ENCODE measurements around the gene LCP2.

Gene LCP2

GRCh38 chr5:170338291-170338690, 40.7 kb upstream of the LCP2 start:
- Histone ChIP-seq H2BK15ac (ENCODE audit: low read depth, poor library complexity, severe bottlenecking) (no peak overlapping the region), H3K9ac (ENCODE audit: low read length) (no peak overlapping the region), H3K4me1 (ENCODE audit: control insufficient read depth, insufficient read depth, low read depth, low read length) (no peaks in the 10 kb centered on the region), H2AK5ac (ENCODE audit: low read length, severe bottlenecking) (no peak overlapping the region), H3K9me3 (ENCODE audit: control insufficient read depth, low read length) (no peaks in the 10 kb centered on the region), H3K4me3 (ENCODE audit: insufficient read depth in 1 of 2, low read depth in 1 of 2, low read length in 2 of 2) (no peak overlapping the region), H2BK12ac (ENCODE audit: low read length in 2 of 2) (no peak overlapping the region), H4K8ac (ENCODE audit: low read length) (no peak overlapping the region), H3K14ac (ENCODE audit: low read length in 2 of 2) (no peak overlapping the region), H3K18ac (ENCODE audit: low read depth in 1 of 2, low read length in 2 of 2) (no peak overlapping the region), H3K36me3 (ENCODE audit: control insufficient read depth in 1 of 2, insufficient read depth in 2 of 2, low read depth in 1 of 2, low read length in 2 of 2) (no peaks in the 10 kb centered on the region), H3K4ac (ENCODE audit: low read depth in 1 of 2, low read length in 2 of 2) (no peak overlapping the region), H3K23ac (ENCODE audit: low read length in 2 of 2) (no peak overlapping the region), H3K4me2 (ENCODE audit: low read length, poor library complexity, severe bottlenecking) (no peak overlapping the region), H3K27ac (ENCODE audit: low read length, poor library complexity, severe bottlenecking) (no peak overlapping the region), H3K79me1 (replicated peaks; ENCODE audit: low read length, poor library complexity, severe bottlenecking) (no peaks in the 10 kb centered on the region), H4K91ac (ENCODE audit: low read length) (no peak overlapping the region), H2AFZ (ENCODE audit: low read depth, low read length) (no peak overlapping the region), H3K27me3 (ENCODE audit: control insufficient read depth in 1 of 2, insufficient read depth in 1 of 2, low read length in 2 of 2) (peaks cover 3 to 10% of the 10 kb centered on the region in 2 experiments), H2BK5ac (ENCODE audit: low read depth, low read length, poor library complexity, severe bottlenecking) (no peak overlapping the region), H2BK120ac (ENCODE audit: low read depth, low read length) (no peak overlapping the region)
- WGBS, result 91% methylated on average over 4 of the region's 4 CpGs
- DNase-seq, result no peak

- Histone ChIP-seq H3K23ac (ENCODE audit: low read length in 2 of 2) (no peak overlapping the region), H2BK15ac (ENCODE audit: low read depth, poor library complexity, severe bottlenecking) (no peak overlapping the region), H3K18ac (ENCODE audit: low read depth in 1 of 2, low read length in 2 of 2) (no peak overlapping the region), H3K9me3 (ENCODE audit: control insufficient read depth, low read length) (no peaks in the 10 kb centered on the region), H3K4me3 (ENCODE audit: insufficient read depth in 1 of 2, low read depth in 1 of 2, low read length in 2 of 2) (no peak overlapping the region), H3K4me1 (ENCODE audit: control insufficient read depth, insufficient read depth, low read depth, low read length) (no peaks in the 10 kb centered on the region), H3K4me2 (ENCODE audit: low read length, poor library complexity, severe bottlenecking) (no peak overlapping the region), H2AFZ (ENCODE audit: low read depth, low read length) (no peak overlapping the region), H2BK5ac (ENCODE audit: low read depth, low read length, poor library complexity, severe bottlenecking) (no peak overlapping the region), H2AK5ac (ENCODE audit: low read length, severe bottlenecking) (no peak overlapping the region), H3K4ac (ENCODE audit: low read depth in 1 of 2, low read length in 2 of 2) (no peak overlapping the region), H3K36me3 (ENCODE audit: control insufficient read depth in 1 of 2, insufficient read depth in 2 of 2, low read depth in 1 of 2, low read length in 2 of 2) (no peaks in the 10 kb centered on the region), H3K27me3 (ENCODE audit: control insufficient read depth in 1 of 2, insufficient read depth in 1 of 2, low read length in 2 of 2) (peaks cover 3 to 10% of the 10 kb centered on the region in 2 experiments), H3K27ac (ENCODE audit: low read length, poor library complexity, severe bottlenecking) (no peak overlapping the region), H4K91ac (ENCODE audit: low read length) (no peak overlapping the region), H3K14ac (ENCODE audit: low read length in 2 of 2) (no peak overlapping the region), H2BK12ac (ENCODE audit: low read length in 2 of 2) (no peak overlapping the region), H3K79me1 (replicated peaks; ENCODE audit: low read length, poor library complexity, severe bottlenecking) (no peaks in the 10 kb centered on the region), H2BK120ac (ENCODE audit: low read depth, low read length) (no peak overlapping the region), H3K9ac (ENCODE audit: low read length) (no peak overlapping the region), H4K8ac (ENCODE audit: low read length) (no peak overlapping the region)
- no peak for DNase-seq
- 74% methylated on average over 8 of the region's 9 CpGs for WGBS
Observed at GRCh38 chr5:170337045-170337733, 39.6 kb upstream of the LCP2 start.

GRCh38 chr5:170336065-170336464, 38.5 kb upstream of the LCP2 start:
- WGBS, result 96% methylated on average over 6 of the region's 6 CpGs
- no peak overlapping the region for H3K27ac ChIP-seq (ENCODE audit: low read length, poor library complexity, severe bottlenecking)
- H3K36me3 ChIP-seq (ENCODE audit: control insufficient read depth in 1 of 2, insufficient read depth in 2 of 2, low read depth in 1 of 2, low read length in 2 of 2), result no peaks in the 10 kb centered on the region

GRCh38 chr5:170334626-170335025, 37.0 kb upstream of the LCP2 start:
- H3K18ac ChIP-seq (ENCODE audit: low read depth in 1 of 2, low read length in 2 of 2), result no peak overlapping the region
- H3K9me3 ChIP-seq (ENCODE audit: control insufficient read depth, low read length), result no peaks in the 10 kb centered on the region
- no peaks in the 10 kb centered on the region for H3K36me3 ChIP-seq (ENCODE audit: control insufficient read depth in 1 of 2, insufficient read depth in 2 of 2, low read depth in 1 of 2, low read length in 2 of 2)
- no peak overlapping the region for H3K14ac ChIP-seq (ENCODE audit: low read length in 2 of 2)
- no peak overlapping the region for H2AK5ac ChIP-seq (ENCODE audit: low read length, severe bottlenecking)
- no peak overlapping the region for H4K91ac ChIP-seq (ENCODE audit: low read length)
- H2BK15ac ChIP-seq (ENCODE audit: low read depth, poor library complexity, severe bottlenecking), result no peak overlapping the region
- DNase-seq, result no peak
- H2BK5ac ChIP-seq (ENCODE audit: low read depth, low read length, poor library complexity, severe bottlenecking), result no peak overlapping the region
- H3K4me3 ChIP-seq (ENCODE audit: insufficient read depth in 1 of 2, low read depth in 1 of 2, low read length in 2 of 2), result no peak overlapping the region
- H2AFZ ChIP-seq (ENCODE audit: low read depth, low read length), result no peak overlapping the region
- H3K27me3 ChIP-seq (ENCODE audit: control insufficient read depth in 1 of 2, insufficient read depth in 1 of 2, low read length in 2 of 2), result peaks cover 3 to 6% of the 10 kb centered on the region in 2 experiments
- no peak overlapping the region for H2BK12ac ChIP-seq (ENCODE audit: low read length in 2 of 2)
- no peak overlapping the region for H2BK120ac ChIP-seq (ENCODE audit: low read depth, low read length)
- H3K79me1 ChIP-seq (replicated peaks; ENCODE audit: low read length, poor library complexity, severe bottlenecking), result no peaks in the 10 kb centered on the region
- H3K27ac ChIP-seq (ENCODE audit: low read length, poor library complexity, severe bottlenecking), result no peak overlapping the region
- H3K4me1 ChIP-seq (ENCODE audit: control insufficient read depth, insufficient read depth, low read depth, low read length), result peaks cover 3% of the 10 kb centered on the region
- H3K4ac ChIP-seq (ENCODE audit: low read depth in 1 of 2, low read length in 2 of 2), result no peak overlapping the region
- no peak overlapping the region for H3K4me2 ChIP-seq (ENCODE audit: low read length, poor library complexity, severe bottlenecking)
- H3K9ac ChIP-seq (ENCODE audit: low read length), result no peak overlapping the region
- no peak overlapping the region for H3K23ac ChIP-seq (ENCODE audit: low read length in 2 of 2)
- 76% methylated on average over 5 of the region's 5 CpGs for WGBS
- no peak overlapping the region for H4K8ac ChIP-seq (ENCODE audit: low read length)

More at GRCh38 chr5:170336065-170336464, 38.5 kb upstream of the LCP2 start:
- Histone ChIP-seq H3K27me3 (ENCODE audit: control insufficient read depth in 1 of 2, insufficient read depth in 1 of 2, low read length in 2 of 2) (peaks cover 3 to 6% of the 10 kb centered on the region in 2 experiments), H3K4ac (ENCODE audit: low read depth in 1 of 2, low read length in 2 of 2) (no peak overlapping the region), H2AFZ (ENCODE audit: low read depth, low read length) (no peak overlapping the region), H3K4me2 (ENCODE audit: low read length, poor library complexity, severe bottlenecking) (no peak overlapping the region), H2BK120ac (ENCODE audit: low read depth, low read length) (no peak overlapping the region), H3K79me1 (replicated peaks; ENCODE audit: low read length, poor library complexity, severe bottlenecking) (no peaks in the 10 kb centered on the region), H2AK5ac (ENCODE audit: low read length, severe bottlenecking) (no peak overlapping the region), H3K14ac (ENCODE audit: low read length in 2 of 2) (no peak overlapping the region), H2BK12ac (ENCODE audit: low read length in 2 of 2) (no peak overlapping the region), H3K4me3 (ENCODE audit: insufficient read depth in 1 of 2, low read depth in 1 of 2, low read length in 2 of 2) (no peak overlapping the region), H3K9me3 (ENCODE audit: control insufficient read depth, low read length) (no peaks in the 10 kb centered on the region), H4K91ac (ENCODE audit: low read length) (no peak overlapping the region), H2BK15ac (ENCODE audit: low read depth, poor library complexity, severe bottlenecking) (no peak overlapping the region), H3K23ac (ENCODE audit: low read length in 2 of 2) (no peak overlapping the region), H2BK5ac (ENCODE audit: low read depth, low read length, poor library complexity, severe bottlenecking) (no peak overlapping the region), H3K4me1 (ENCODE audit: control insufficient read depth, insufficient read depth, low read depth, low read length) (peaks cover 3% of the 10 kb centered on the region), H3K9ac (ENCODE audit: low read length) (no peak overlapping the region), H4K8ac (ENCODE audit: low read length) (no peak overlapping the region), H3K18ac (ENCODE audit: low read depth in 1 of 2, low read length in 2 of 2) (no peak overlapping the region)
- no peak for DNase-seq

All from mesenchymal stem cell (in vitro differentiated cells and primary cell).